DND-41 (cell line): Measurements from ENCODE around the gene GJB2.

Source experiments
- ATAC-seq: fragments of 200-7000 bp; cut with Tn5 transposase; 3 replicates; pipeline ENCODE4 v1.9.1; 2021; ENCODE audit warnings: low read depth; ENCODE audit not compliant: insufficient read depth
- DNase-seq: peaks from one replicate; pipeline ENCODE4 v3.0.0-alpha.2; 2020
- H2AFZ ChIP-seq: 2 replicates; pipeline ENCODE4 v1.6.0; 2012; ENCODE audit warnings: low read depth, low read length
- H3K27ac ChIP-seq: 2 replicates; pipeline ENCODE4 v1.5.1; 2012; ENCODE audit warnings: low read length, inconsistent platforms
- H3K27me3 ChIP-seq: fragments of 200-600 bp; sonication (generic); 2 replicates; pipeline ENCODE4 v1.6.0; 2012; ENCODE audit warnings: low read length, mild to moderate bottlenecking, inconsistent platforms; ENCODE audit not compliant: insufficient read depth, poor library complexity
- H3K36me3 ChIP-seq: 2 replicates; pipeline ENCODE4 v1.5.1; 2012; ENCODE audit warnings: low read length, inconsistent platforms; ENCODE audit not compliant: insufficient read depth
- H3K4me1 ChIP-seq: 2 replicates; pipeline ENCODE4 v1.5.1; 2012; ENCODE audit warnings: mild to moderate bottlenecking, low read length; ENCODE audit not compliant: insufficient read depth
- H3K4me2 ChIP-seq: 2 replicates; pipeline ENCODE4 v1.6.0; 2012; ENCODE audit warnings: mild to moderate bottlenecking, moderate library complexity, low read length, inconsistent platforms; ENCODE audit not compliant: insufficient read depth
- H3K4me3 ChIP-seq, 2 experiments: fragments of 200-600 bp in 1 of 2; shearing (Covaris generic) in 1 of 2; 2 replicates each; pipeline ENCODE4 v1.5.1; 2012 to 2016; ENCODE audit warnings: inconsistent platforms in 2 of 2, low read length in 2 of 2, mild to moderate bottlenecking in 2 of 2, low read depth in 1 of 2, moderate library complexity in 1 of 2
- H3K79me2 ChIP-seq: 2 replicates; pipeline ENCODE4 v1.6.0; 2012; ENCODE audit warnings: low read length, inconsistent platforms; ENCODE audit not compliant: insufficient read depth
- H3K9ac ChIP-seq: 2 replicates; pipeline ENCODE4 v1.6.0; 2012; ENCODE audit warnings: low read depth, mild to moderate bottlenecking, inconsistent platforms, low read length, moderate library complexity
- H3K9me3 ChIP-seq: 2 replicates; pipeline ENCODE4 v1.5.1; 2012; ENCODE audit warnings: low read length, moderate library complexity, mild to moderate bottlenecking, inconsistent platforms; ENCODE audit not compliant: insufficient read depth, severe bottlenecking
- H4K20me1 ChIP-seq: 2 replicates; pipeline ENCODE4 v1.6.0; 2012; ENCODE audit warnings: low read length; ENCODE audit not compliant: insufficient read depth
- CTCF ChIP-seq: IDR thresholded peaks from 2 replicates; pipeline ENCODE4 v1.5.1; 2012; ENCODE audit warnings: borderline replicate concordance, low read length, moderate library complexity, mild to moderate bottlenecking; ENCODE audit not compliant: poor library complexity, severe bottlenecking; ENCODE audit errors: extremely low read depth
- EZH2 ChIP-seq: IDR thresholded peaks from 3 replicates; pipeline ENCODE4 v1.6.1; 2012; ENCODE audit warnings: borderline replicate concordance, low read depth, mild to moderate bottlenecking, moderate library complexity, low read length, inconsistent platforms; ENCODE audit not compliant: severe bottlenecking

The GJB2 gene

DNA sequence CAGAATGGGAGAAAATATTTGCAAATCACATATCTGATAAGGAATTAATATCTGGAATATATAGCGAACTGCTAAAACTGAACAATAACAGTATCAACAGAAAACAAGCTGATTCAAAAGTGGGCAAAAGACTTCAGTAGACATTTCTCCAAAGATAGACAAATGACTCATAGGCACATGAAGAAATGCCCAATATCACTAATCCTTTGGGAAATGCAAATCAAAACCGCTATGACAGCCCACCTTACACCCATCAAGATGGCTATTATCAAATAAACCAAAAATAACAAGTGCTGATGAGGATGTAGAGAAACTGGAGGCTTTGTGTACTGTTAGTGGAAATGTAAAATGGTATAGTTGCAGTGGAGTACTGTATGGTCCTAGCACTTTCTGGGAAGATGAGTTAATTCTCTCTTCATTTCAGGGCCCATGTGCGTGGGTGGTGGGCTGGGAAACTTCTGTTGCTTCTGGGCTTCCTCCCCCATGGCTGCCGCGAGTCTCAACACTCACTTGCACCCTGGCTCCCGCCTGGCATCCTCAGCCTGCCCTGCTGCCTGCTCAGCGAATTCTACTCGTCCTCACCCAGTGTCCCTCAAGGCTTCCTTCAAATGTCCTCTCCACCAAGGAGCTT lies 19.5 kb downstream of the GJB2 start:
- H3K27me3 ChIP-seq: peaks cover 28% of the 10 kb centered on the region
- no peaks in the 10 kb centered on the region for H3K36me3 ChIP-seq
- H3K4me1 ChIP-seq: no peaks in the 10 kb centered on the region
- H4K20me1 ChIP-seq: no peaks in the 10 kb centered on the region
- H3K79me2 ChIP-seq: no peaks in the 10 kb centered on the region
- no peak for TF ChIP-seq CTCF
- no peak for TF ChIP-seq EZH2
- no peaks in the 10 kb centered on the region for H3K9me3 ChIP-seq
- H3K27ac ChIP-seq: no peak overlapping the region
- DNase-seq (no peak), ATAC-seq (no peak)
- H3K9ac ChIP-seq: no peak overlapping the region
- no peak overlapping the region for H3K4me2 ChIP-seq
- no peak overlapping the region for H3K4me3 ChIP-seq
- H2AFZ ChIP-seq: no peak overlapping the region

DNA sequence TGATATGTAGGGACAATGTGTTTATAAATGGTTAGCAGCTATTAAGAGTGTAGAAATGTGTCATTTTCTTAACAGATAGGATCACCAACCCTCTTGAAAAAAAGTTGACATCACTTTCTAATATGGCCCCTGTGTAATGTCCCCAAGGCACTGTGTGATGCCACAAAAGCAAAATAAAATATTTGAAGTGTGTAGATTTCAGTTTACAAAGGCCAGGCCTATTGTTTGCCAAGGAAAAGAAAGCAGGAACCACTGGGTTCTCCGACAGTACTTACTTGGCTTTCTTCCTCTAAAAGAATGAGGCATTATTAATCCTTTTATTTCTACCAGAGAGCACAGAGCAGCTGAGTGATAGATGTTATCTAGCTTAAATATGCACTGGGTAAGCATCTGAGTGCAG lies 21.4 kb downstream of the GJB2 start:
- DNase-seq (no peak), ATAC-seq (no peak)
- H3K4me2 ChIP-seq: no peak overlapping the region
- H3K79me2 ChIP-seq: no peaks in the 10 kb centered on the region
- no peak for TF ChIP-seq EZH2
- no peak for TF ChIP-seq CTCF
- no peak overlapping the region for H2AFZ ChIP-seq
- no peaks in the 10 kb centered on the region for H4K20me1 ChIP-seq
- no peaks in the 10 kb centered on the region for H3K36me3 ChIP-seq
- H3K27me3 ChIP-seq: peaks cover 30% of the 10 kb centered on the region
- H3K27ac ChIP-seq: no peak overlapping the region
- no peak overlapping the region for H3K9ac ChIP-seq
- H3K4me3 ChIP-seq: no peak overlapping the region
- H3K9me3 ChIP-seq: no peaks in the 10 kb centered on the region
- no peaks in the 10 kb centered on the region for H3K4me1 ChIP-seq

DNA sequence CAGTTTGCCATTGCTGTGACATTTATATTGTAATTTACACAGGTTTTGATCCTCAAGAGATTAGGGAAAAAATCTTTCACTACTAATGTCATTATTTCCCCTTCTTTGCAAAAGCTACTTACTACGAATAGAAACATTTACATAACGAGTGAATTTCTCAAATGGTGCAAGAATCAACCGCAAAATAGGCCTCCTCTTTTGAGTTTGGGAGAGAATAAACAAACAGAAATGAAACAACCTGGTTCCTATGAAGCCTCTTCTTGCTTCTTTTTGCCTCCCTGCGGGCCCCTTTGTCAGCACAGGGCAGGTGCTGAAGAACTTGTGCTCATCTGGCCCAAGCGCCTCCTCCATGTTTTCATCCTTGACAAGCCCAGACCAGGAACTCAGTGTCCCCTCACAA lies 21.8 kb downstream of the GJB2 start:
- no peak overlapping the region for H2AFZ ChIP-seq
- H4K20me1 ChIP-seq: no peaks in the 10 kb centered on the region
- DNase-seq (no peak), ATAC-seq (no peak)
- H3K9me3 ChIP-seq: no peaks in the 10 kb centered on the region
- H3K9ac ChIP-seq: no peak overlapping the region
- no peak for TF ChIP-seq CTCF
- TF ChIP-seq EZH2: no peak
- H3K4me2 ChIP-seq: no peak overlapping the region
- H3K79me2 ChIP-seq: no peaks in the 10 kb centered on the region
- H3K27me3 ChIP-seq: peaks cover 29% of the 10 kb centered on the region
- H3K27ac ChIP-seq: no peak overlapping the region
- H3K36me3 ChIP-seq: no peaks in the 10 kb centered on the region
- no peaks in the 10 kb centered on the region for H3K4me1 ChIP-seq
- no peak overlapping the region for H3K4me3 ChIP-seq
